Natural killer cell (primary cell): ENCODE data around the gene EIF4G1. TPM values are rescaled to one million over a fixed set of nuclear protein-coding genes. Genes with fewer than 3 reads are reported as not detected.

ENCODE experiments used
- ATAC-seq, 3 donors: fragments of 150-1000 bp in 2 of 3; fragments of 200-7000 bp in 1 of 3; cut with Tn5 transposase; 1 replicate in 1 of 3; 2 replicates in 2 of 3; pipeline ENCODE4 v1.10.0; 2021; ENCODE audit warnings: mild to moderate bottlenecking in 2 of 3, moderate library complexity in 2 of 3
- DNase-seq, 2 donors: peaks; one replicate each; pipeline versions ENCODE4 v3.0.0 to v3.0.0-alpha.2; 2013 to 2021; ENCODE audit warnings: mixed read lengths in 1 of 2
- H3K27ac ChIP-seq: one replicate; pipeline ENCODE4 v1.5.1; 2013; ENCODE audit warnings: mild to moderate bottlenecking, low read length
- H3K27me3 ChIP-seq: one replicate; pipeline ENCODE4 v1.6.1; 2013; ENCODE audit warnings: low read length; ENCODE audit not compliant: control insufficient read depth, insufficient read depth
- H3K36me3 ChIP-seq: one replicate; pipeline ENCODE4 v1.6.1; 2013; ENCODE audit warnings: low read length; ENCODE audit not compliant: control insufficient read depth, insufficient read depth
- H3K4me1 ChIP-seq: one replicate; pipeline ENCODE4 v1.6.1; 2013; ENCODE audit warnings: low read length; ENCODE audit not compliant: control insufficient read depth, insufficient read depth
- H3K4me3 ChIP-seq: one replicate; pipeline ENCODE4 v1.5.1; 2013; ENCODE audit warnings: low read length
- H3K9me3 ChIP-seq: one replicate; pipeline ENCODE4 v1.6.1; 2013; ENCODE audit warnings: low read length; ENCODE audit not compliant: control insufficient read depth, insufficient read depth
- H3K27ac Mint-ChIP-seq, 2 donors: one replicate each; pipeline ENCODE4 v1.8.0; 2022; ENCODE audit warnings: mild to moderate bottlenecking in 2 of 2, mixed read lengths in 2 of 2, moderate library complexity in 1 of 2
- H3K27me3 Mint-ChIP-seq, 2 donors: one replicate each; pipeline ENCODE4 v1.8.0; 2022; ENCODE audit warnings: low read depth in 2 of 2, mixed read lengths in 2 of 2
- H3K36me3 Mint-ChIP-seq: one replicate; pipeline ENCODE4 v1.8.0; 2022; ENCODE audit warnings: mixed read lengths
- H3K4me1 Mint-ChIP-seq, 2 donors: one replicate each; pipeline ENCODE4 v1.8.0; 2022; ENCODE audit warnings: mixed read lengths in 2 of 2
- H3K4me3 Mint-ChIP-seq: one replicate; pipeline ENCODE4 v1.8.0; 2022; ENCODE audit warnings: mild to moderate bottlenecking, moderate library complexity, mixed read lengths
- H3K9me3 Mint-ChIP-seq, 2 donors: one replicate each; pipeline ENCODE4 v1.8.0; 2022; ENCODE audit warnings: mixed read lengths in 2 of 2
- CTCF ChIP-seq: fragments of 200-600 bp; IDR thresholded peaks from one replicate; pipeline ENCODE4 v1.8.0; 2022; ENCODE audit warnings: antibody characterized with exemption
- WGBS: methylation state at CpG from one replicate; pipeline ENCODE4 v1.1.7; 2013; ENCODE audit warnings: missing lambda C conversion rate; ENCODE audit not compliant: insufficient coverage; 5-methylcytosine and 5-hydroxymethylcytosine counted together
- intact Hi-C: fragments of 100-400 bp; cut with micrococcal nuclease; formaldehyde crosslinking; loops from one replicate; pipeline ENCODE4 v1.14.2; 2022
- total RNA-seq, 4 donors: library from RNA; stranded (reverse); fragments of 120-200 nt in 1 of 4; gene quantifications; one replicate each; pipeline versions ENCODE4 v1.2.3 to v1.2.4, GENCODE V29; 2013 to 2022

EIF4G1 gene
- total RNA-seq, 3 donors from 2014 or later (not counting 1 experiment from before 2014, with no cell fraction given), result 220 to 235 (median 227) TPM

- Histone ChIP-seq H3K4me1 (peaks cover 27% of the 10 kb centered on the region), H3K4me3 (no peak overlapping the region), H3K36me3 (no peaks in the 10 kb centered on the region), H3K27me3 (no peaks in the 10 kb centered on the region), H3K27ac (no peak overlapping the region), H3K9me3 (no peaks in the 10 kb centered on the region)
- H3K9me3 Mint-ChIP-seq, result no peaks in the 10 kb centered on the region
- no peak overlapping the region for H3K4me3 Mint-ChIP-seq
- intact Hi-C loops, result no loop called here
- WGBS, result 92% methylated on average over 24 of the region's 24 CpGs
- no peaks in the 10 kb centered on the region for H3K36me3 Mint-ChIP-seq
- peaks cover 0 to 19% of the 10 kb centered on the region in 2 donors for H3K4me1 Mint-ChIP-seq
- peaks cover 0 to 3% of the 10 kb centered on the region in 2 donors for H3K27me3 Mint-ChIP-seq
- no peak overlapping the region for H3K27ac Mint-ChIP-seq
- no peak for TF ChIP-seq CTCF
- DNase-seq, result no peak
- ATAC-seq, result no peak
These were observed 43.1 kb downstream of the EIF4G1 start for GRCh38 chr3:184357248-184358123.

- Histone ChIP-seq H3K9me3 (no peaks in the 10 kb centered on the region), H3K27ac (no peak overlapping the region), H3K4me1 (peaks cover 30% of the 10 kb centered on the region), H3K36me3 (no peaks in the 10 kb centered on the region), H3K27me3 (no peaks in the 10 kb centered on the region), H3K4me3 (no peak overlapping the region)
- ATAC-seq (no peak), DNase-seq (no peak)
- WGBS, result 93% methylated on average over 12 of the region's 12 CpGs
- Mint-ChIP-seq H3K4me3 (no peak overlapping the region), H3K9me3 (no peaks in the 10 kb centered on the region), H3K4me1 (peaks cover 3 to 24% of the 10 kb centered on the region in 2 donors), H3K27ac (no peak overlapping the region), H3K36me3 (no peaks in the 10 kb centered on the region), H3K27me3 (peaks cover 0 to 3% of the 10 kb centered on the region in 2 donors)
- intact Hi-C loops, result no loop called here
- no peak for TF ChIP-seq CTCF
These were observed 43.8 kb downstream of the EIF4G1 start for GRCh38 chr3:184358124-184358767.

- Mint-ChIP-seq H3K9me3 (no peaks in the 10 kb centered on the region), H3K36me3 (no peaks in the 10 kb centered on the region), H3K4me1 (peaks cover 9 to 31% of the 10 kb centered on the region in 2 donors), H3K27me3 (peaks cover 0 to 3% of the 10 kb centered on the region in 2 donors), H3K27ac (no peak overlapping the region), H3K4me3 (no peak overlapping the region)
- intact Hi-C loops, result no loop called here
- Histone ChIP-seq H3K36me3 (no peaks in the 10 kb centered on the region), H3K27me3 (no peaks in the 10 kb centered on the region), H3K4me3 (no peak overlapping the region), H3K9me3 (no peaks in the 10 kb centered on the region), H3K27ac (no peak overlapping the region), H3K4me1 (peaks cover 32% of the 10 kb centered on the region)
- WGBS, result 95% methylated on average over 14 of the region's 14 CpGs
- ATAC-seq (no peak), DNase-seq (no peak)
- TF ChIP-seq CTCF, result no peak
These were observed 44.5 kb downstream of the EIF4G1 start for GRCh38 chr3:184358921-184359350.
